PC-9 (cell line): ENCODE data around the gene PTPRT.

ENCODE experiments used
- CTCF ChIP-seq: fragments of 200-600 bp; sonication (generic); conservative IDR thresholded peaks from 2 replicates; pipeline ENCODE4 v1.6.1; 2017; ENCODE audit warnings: mixed run types, antibody characterized with exemption, mild to moderate bottlenecking, moderate library complexity
- EZH2 ChIP-seq: fragments of 200-600 bp; sonication (generic); IDR thresholded peaks from 2 replicates; pipeline ENCODE4 v1.8.0; 2017; ENCODE audit warnings: antibody characterized with exemption, low read depth

DNA sequence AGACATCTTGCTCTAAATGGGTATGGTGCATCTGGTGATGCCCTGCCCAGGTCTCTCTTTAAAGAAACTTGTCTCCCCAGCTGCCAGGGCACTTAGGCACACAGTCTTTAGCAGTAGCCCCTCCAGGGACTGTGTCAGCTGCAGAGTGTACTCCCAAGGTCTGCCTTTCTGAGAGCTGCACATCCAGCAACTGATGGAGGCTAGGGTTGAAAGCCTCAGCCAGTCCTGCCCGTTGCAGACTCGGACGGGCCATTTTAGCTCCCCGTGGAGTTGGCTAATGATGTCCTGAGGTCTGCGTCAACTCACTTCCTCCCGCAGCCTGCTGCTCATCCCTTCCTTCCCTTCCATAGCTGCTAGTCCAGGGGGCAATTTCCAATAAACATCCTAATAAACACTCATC lies 381.8 kb downstream of the PTPRT start:
- TF ChIP-seq CTCF (no peak), EZH2 (no peak)
